CD4-positive, alpha-beta T cell treated with Interleukin-15 for 1 hour (primary cell): ENCODE results near the gene SLC5A2.

Source experiments
- DNase-seq: peaks from one replicate; pipeline ENCODE4 v3.0.0-alpha.2; 2020

SLC5A2 gene

GRCh38 chr16:31460582-31461002 is 22.3 kb upstream of the SLC5A2 start:
- no peak for DNase-seq

DNA sequence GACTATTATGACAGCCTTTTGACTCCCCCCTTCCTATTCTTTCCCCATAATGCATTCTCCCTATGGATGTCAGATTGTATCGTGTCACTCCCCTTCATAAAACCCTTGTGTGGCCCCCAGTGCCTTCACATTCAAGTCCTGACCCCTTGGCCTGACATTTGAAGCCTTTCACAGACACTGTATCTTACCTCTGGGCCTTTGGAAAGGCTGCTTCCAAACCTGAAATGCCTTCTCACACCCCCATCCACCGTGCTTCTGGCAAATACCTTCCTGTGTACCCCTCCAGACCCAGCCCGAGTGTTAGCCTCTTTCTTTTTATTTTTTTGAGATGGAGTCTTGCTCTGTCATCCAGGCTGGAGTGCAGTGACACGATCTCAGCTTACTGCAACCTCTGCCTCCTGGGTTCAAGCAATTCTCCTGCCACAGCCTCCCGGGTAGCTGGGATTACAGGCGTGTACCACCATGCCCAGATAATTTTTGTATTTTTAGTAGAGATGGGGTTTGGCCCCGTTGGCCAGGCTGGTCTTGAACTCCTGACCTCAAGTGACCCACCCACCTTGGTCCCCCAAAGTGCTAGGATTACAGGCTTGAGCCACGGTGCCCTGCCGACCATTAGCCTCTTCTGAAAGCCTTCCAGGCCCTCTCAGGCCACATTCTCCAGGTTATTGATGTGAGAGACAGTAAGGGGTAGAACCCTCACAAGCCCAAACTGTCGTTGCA is 21.6 kb upstream of the SLC5A2 start:
- no peak for DNase-seq

- no peak for DNase-seq
Measured at GRCh38 chr16:31461921-31462804, 20.8 kb upstream of the SLC5A2 start.

GRCh38 chr16:31464348-31464769 is 18.6 kb upstream of the SLC5A2 start:
- no peak for DNase-seq

- no peak for DNase-seq
Measured at GRCh38 chr16:31464781-31465260, 18.1 kb upstream of the SLC5A2 start.

DNA sequence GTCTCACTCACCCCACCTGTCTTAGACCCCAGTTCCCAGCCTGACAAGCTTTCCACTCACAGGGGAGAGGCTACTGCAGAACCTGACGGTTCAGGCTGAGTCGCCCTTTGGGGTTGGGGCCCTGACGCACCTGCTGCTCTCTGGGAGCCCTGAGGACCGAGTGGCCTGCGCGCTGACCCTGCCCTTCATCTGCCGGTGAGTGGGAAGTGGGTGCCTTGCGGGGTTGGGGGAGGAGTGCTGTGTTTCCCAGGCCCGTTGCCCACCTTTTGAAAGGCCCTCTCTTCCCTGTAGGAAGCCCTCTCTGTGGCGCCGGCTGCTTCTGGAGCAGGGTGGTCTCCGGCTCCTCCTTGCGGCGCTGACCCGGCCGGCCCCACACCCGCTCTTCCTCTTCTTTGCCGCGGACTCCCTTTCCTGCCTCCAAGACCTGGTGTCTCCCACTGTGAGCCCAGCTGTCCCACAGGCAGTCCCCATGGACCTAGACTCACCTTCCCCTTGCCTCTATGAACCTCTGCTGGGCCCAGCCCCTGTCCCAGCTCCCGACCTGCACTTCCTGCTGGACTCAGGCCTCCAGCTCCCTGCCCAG is 17.0 kb upstream of the SLC5A2 start:
- DNase-seq: no peak

- DNase-seq: no peak
Measured at GRCh38 chr16:31466381-31466841, 16.5 kb upstream of the SLC5A2 start.

DNA sequence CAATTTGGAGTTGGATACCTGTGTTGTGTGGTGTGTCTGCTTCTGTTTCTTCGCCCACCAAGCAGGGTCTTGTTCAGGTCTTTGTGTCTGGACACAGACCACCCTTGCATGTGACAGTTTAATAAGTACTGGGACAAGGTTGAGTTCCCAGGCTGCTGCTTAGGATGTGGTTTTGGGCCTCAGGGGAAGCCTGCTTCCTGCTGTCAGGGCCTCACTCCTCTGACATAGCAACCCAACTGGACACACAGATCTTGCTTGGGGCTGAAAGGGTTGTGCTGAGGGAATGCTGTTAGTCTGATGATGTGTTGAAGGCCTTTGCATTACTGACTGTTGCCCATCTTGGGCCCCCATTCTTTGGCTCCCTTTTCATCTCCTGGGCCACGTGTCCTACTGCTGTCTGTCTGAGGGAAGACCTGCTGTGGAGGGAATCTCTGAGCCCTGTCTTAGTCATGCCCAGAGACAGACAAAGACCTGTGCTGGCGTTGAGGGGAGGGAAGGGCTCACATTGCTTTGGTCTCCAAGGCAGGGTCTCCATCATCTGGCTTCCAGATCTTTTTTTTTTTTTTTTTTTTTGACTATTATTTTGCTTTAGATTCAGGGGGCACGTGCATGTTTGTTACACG is 15.7 kb upstream of the SLC5A2 start:
- no peak for DNase-seq

- no peak for DNase-seq
Measured at GRCh38 chr16:31467858-31468257, 15.1 kb upstream of the SLC5A2 start.

- DNase-seq: no peak
Measured at GRCh38 chr16:31470615-31471014, 12.3 kb upstream of the SLC5A2 start.

DNA sequence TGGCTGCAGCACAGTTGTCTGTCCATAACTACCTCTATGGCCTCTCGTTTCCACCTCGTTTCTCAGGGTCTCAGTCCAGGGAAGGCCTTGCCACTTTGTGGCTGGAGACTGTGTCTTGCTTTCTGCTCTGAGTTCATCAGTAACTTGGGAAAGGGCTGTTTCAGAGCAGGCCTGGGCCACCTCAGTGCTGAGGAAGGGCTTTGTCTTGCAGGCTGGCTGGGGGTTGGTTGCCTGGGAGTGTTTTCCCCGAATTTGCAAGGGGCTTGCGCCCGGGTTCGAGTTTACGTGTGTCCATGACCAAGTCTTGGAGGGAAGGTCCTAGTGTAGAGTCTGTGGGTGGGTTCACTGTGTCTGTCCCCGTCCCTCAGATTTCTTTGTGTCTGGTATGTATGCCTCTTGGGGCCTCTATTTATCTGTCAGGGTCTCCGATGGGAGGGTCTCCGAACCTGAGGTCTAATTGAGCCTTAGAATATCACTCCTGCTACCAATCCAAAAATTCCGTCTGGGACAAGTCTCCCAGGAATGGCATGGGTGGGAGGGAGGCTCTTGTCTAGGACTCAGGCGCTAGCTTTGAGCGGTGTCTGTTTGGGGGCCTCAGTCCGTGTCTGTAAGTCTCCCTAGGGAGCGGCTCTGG is 11.6 kb upstream of the SLC5A2 start:
- no peak for DNase-seq

DNA sequence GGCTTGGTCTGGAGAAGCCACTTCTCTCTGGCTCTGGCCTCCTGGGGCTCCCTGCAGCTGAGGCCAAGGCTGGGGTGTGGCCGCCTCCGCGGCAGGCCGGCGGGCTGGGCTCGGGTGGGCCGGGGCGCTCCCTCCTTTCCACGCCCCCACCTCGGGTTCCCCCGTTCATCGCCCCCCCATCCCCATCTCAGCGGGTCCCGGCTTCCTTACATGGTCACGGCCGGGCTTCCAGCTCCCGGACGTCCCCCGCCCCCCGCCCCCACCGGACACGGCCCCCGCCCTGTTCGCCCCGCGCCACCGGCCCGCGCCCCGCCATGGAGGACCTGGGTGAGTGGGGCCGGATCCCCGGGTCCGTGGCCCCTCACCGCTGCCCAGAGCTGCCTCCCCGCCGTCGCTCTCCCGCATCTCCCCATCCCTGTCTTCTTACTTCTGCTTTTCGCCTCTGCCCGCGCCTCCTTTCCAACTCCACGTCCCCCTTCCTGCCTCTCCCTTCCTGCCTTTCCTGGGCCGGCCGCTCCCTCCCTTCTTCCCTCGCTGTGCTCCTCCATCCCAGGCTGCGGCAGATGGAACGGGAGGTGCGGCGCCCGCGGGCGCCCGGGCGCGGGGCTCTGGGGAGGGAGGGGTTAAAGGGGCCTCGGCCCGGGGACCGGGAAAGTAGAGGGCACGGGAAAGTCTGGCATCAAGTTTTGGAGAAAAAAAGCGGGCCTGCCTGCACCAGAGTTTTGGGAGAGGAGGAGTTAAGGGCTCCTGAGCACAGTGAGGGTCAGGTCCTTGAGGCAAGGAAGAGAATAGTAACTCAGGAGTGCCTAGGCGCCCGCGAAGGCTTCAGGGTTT is 10.8 kb upstream of the SLC5A2 start, which contains the start of gene TGFB1I1:
Gene TGFB1I1, plus strand, starts transcription at position 278 of the 834 bp plus-strand sequence. Its CDS starts 37 bp downstream, at position 315.
- no peak for DNase-seq

- peak; percentile 42 for DNase-seq
Measured at GRCh38 chr16:31472709-31473203, 10.2 kb upstream of the SLC5A2 start.

- DNase-seq: no peak
Measured at GRCh38 chr16:31473264-31473984, 9.5 kb upstream of the SLC5A2 start.

GRCh38 chr16:31474173-31474714 is 8.7 kb upstream of the SLC5A2 start:
- DNase-seq: no peak

DNA sequence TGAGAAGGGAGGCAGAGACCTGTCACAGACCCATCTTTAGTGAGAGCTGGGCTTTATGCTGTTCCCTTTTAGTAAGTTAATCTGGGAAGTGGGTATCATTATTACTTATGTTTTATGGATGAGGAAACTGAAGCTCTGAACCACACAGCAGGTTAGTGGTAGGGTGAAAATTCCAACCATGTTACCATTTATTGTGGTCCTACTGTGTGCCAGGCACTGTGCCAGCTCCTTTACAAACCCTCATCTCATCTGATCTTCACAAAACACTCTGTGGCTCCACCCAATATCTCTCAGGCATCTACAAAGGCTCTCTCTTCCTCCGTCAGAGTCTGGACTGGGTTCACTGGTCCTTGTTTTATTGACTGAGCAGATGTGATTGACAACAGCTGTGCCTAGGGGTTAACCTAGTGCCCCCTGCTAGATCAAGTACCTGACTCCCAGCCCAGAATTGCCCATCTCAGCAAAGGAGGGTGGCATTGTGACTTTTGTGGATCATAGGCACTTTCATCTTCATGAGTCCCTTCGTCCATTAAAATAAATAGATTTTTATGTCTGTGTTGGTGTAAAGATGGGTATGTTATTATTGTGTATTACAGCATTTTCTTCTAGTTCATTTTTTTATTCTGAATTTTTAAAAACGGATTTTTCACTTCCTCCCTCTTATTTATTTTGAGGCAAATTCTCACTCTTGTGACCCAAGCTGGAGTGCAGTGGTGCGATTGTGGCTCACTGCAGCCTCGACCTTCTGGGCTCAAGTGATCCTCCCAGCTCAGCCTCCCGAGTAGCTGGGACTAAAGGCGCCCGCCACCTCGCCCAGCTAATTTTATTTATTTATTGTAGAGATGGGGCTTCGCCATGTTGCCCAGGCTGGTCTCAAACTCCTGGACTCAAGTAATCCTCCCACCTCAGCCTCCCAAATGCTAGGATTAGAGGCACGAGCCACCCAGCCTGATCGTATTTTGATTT is 7.9 kb upstream of the SLC5A2 start:
- DNase-seq: no peak

- DNase-seq: no peak
Measured at GRCh38 chr16:31475946-31476302, 7.0 kb upstream of the SLC5A2 start.

- peak; percentile 89 for DNase-seq
Measured at GRCh38 chr16:31476303-31477219, 6.4 kb upstream of the SLC5A2 start.
